H9 (cell line): ENCODE results near the gene MTX3. TPM values are rescaled to one million over a fixed set of nuclear protein-coding genes. Genes with fewer than 3 reads are reported as not detected.

Experiments used
- DNase-seq: peaks from one replicate; pipeline ENCODE4 v3.0.0-alpha.2; 2017
- H2AFZ ChIP-seq: one replicate; pipeline ENCODE4 v1.6.1; 2013; ENCODE audit warnings: mild to moderate bottlenecking, low read length, control low read depth, moderate library complexity
- H2AK5ac ChIP-seq: 2 replicates; pipeline ENCODE4 v1.6.1; 2013; ENCODE audit warnings: low read length, control low read depth, mixed read lengths; ENCODE audit not compliant: insufficient read length
- H2BK120ac ChIP-seq: one replicate; pipeline ENCODE4 v1.6.1; 2013; ENCODE audit warnings: low read depth, mild to moderate bottlenecking, low read length, control low read depth, inconsistent platforms; ENCODE audit not compliant: poor library complexity, severe bottlenecking
- H2BK12ac ChIP-seq: 2 replicates; pipeline ENCODE4 v1.6.1; 2013; ENCODE audit warnings: low read length, control low read depth, mixed read lengths, low read depth; ENCODE audit not compliant: insufficient read length
- H2BK15ac ChIP-seq: 2 replicates; pipeline ENCODE4 v1.6.1; 2013; ENCODE audit warnings: low read depth, low read length, control low read depth
- H2BK20ac ChIP-seq: one replicate; pipeline ENCODE4 v1.6.1; 2013; ENCODE audit warnings: low read depth, mild to moderate bottlenecking, low read length, control low read depth, inconsistent platforms; ENCODE audit not compliant: poor library complexity, severe bottlenecking
- H2BK5ac ChIP-seq: 2 replicates; pipeline ENCODE4 v1.6.1; 2013; ENCODE audit warnings: low read length, control low read depth, mixed read lengths; ENCODE audit not compliant: insufficient read length
- H3K14ac ChIP-seq: 2 replicates; pipeline ENCODE4 v1.6.1; 2013; ENCODE audit warnings: low read length, control low read depth; ENCODE audit not compliant: insufficient read depth
- H3K18ac ChIP-seq: 2 replicates; pipeline ENCODE4 v1.6.1; 2013; ENCODE audit warnings: low read depth, mild to moderate bottlenecking, mixed read lengths, low read length, control low read depth; ENCODE audit not compliant: insufficient read length
- H3K23ac ChIP-seq: 2 replicates; pipeline ENCODE4 v1.6.1; 2013; ENCODE audit warnings: low read length, control low read depth, mixed read lengths, low read depth; ENCODE audit not compliant: insufficient read length
- H3K23me2 ChIP-seq: 2 replicates; pipeline ENCODE4 v1.6.1; 2013; ENCODE audit warnings: low read depth, mild to moderate bottlenecking, mixed read lengths, low read length, control low read depth; ENCODE audit not compliant: insufficient read length, poor library complexity, severe bottlenecking
- H3K27ac ChIP-seq: 2 replicates; pipeline ENCODE4 v1.5.1; 2013; ENCODE audit warnings: low read length, control low read depth, mixed read lengths, low read depth; ENCODE audit not compliant: insufficient read length
- H3K27me3 ChIP-seq: 2 replicates; pipeline ENCODE4 v1.6.1; 2013; ENCODE audit warnings: low read length, control low read depth, inconsistent platforms; ENCODE audit not compliant: insufficient read depth
- H3K4ac ChIP-seq: 2 replicates; pipeline ENCODE4 v1.6.1; 2013; ENCODE audit warnings: low read depth, mild to moderate bottlenecking, control low read depth, inconsistent platforms, low read length, moderate library complexity
- H3K4me1 ChIP-seq: 2 replicates; pipeline ENCODE4 v1.6.1; 2013; ENCODE audit warnings: low read length, control low read depth, inconsistent platforms; ENCODE audit not compliant: insufficient read depth
- H3K4me2 ChIP-seq: 2 replicates; pipeline ENCODE4 v1.6.1; 2013; ENCODE audit warnings: low read length, control low read depth, mixed read lengths; ENCODE audit not compliant: insufficient read length, insufficient read depth
- H3K56ac ChIP-seq: 2 replicates; pipeline ENCODE4 v1.6.1; 2013; ENCODE audit warnings: low read depth, mild to moderate bottlenecking, mixed read lengths, low read length, control low read depth; ENCODE audit not compliant: insufficient read length
- H3K79me1 ChIP-seq: 2 replicates; pipeline ENCODE4 v1.6.1; 2013; ENCODE audit warnings: low read depth, mild to moderate bottlenecking, moderate library complexity, low read length, control low read depth, inconsistent platforms; ENCODE audit not compliant: insufficient read depth, poor library complexity, severe bottlenecking
- H3K79me2 ChIP-seq: 2 replicates; pipeline ENCODE4 v1.6.1; 2013; ENCODE audit warnings: low read length, control low read depth, inconsistent platforms; ENCODE audit not compliant: insufficient read depth
- H3K9ac ChIP-seq: 2 replicates; pipeline ENCODE4 v1.6.1; 2013; ENCODE audit warnings: low read length, control low read depth, mixed read lengths; ENCODE audit not compliant: insufficient read length; ENCODE audit errors: extremely low read depth
- H3K9me3 ChIP-seq: one replicate; pipeline ENCODE4 v1.6.1; 2013; ENCODE audit warnings: low read depth, low read length, inconsistent platforms; ENCODE audit not compliant: control insufficient read depth
- H3T11ph ChIP-seq: one replicate; pipeline ENCODE4 v1.6.1; 2013; ENCODE audit warnings: mild to moderate bottlenecking, low read length, control low read depth, inconsistent platforms
- H4K20me1 ChIP-seq: one replicate; pipeline ENCODE4 v1.6.1; 2013; ENCODE audit not compliant: control insufficient read depth, insufficient read length, insufficient read depth
- H4K5ac ChIP-seq: 2 replicates; pipeline ENCODE4 v1.6.1; 2013; ENCODE audit warnings: low read depth, mild to moderate bottlenecking, mixed read lengths, low read length, control low read depth; ENCODE audit not compliant: insufficient read length
- H4K8ac ChIP-seq: replicated peaks from 2 replicates; pipeline ENCODE4 v1.6.1; 2013; ENCODE audit warnings: low read length, control low read depth, mixed read lengths, low read depth; ENCODE audit not compliant: insufficient read length
- H4K91ac ChIP-seq: 2 replicates; pipeline ENCODE4 v1.6.1; 2013; ENCODE audit warnings: low read depth, mild to moderate bottlenecking, moderate library complexity, mixed read lengths, low read length, control low read depth; ENCODE audit not compliant: insufficient read length
- H3K27ac Mint-ChIP-seq, 3 experiments: 2 replicates in 2 of 3; 3 replicates in 1 of 3; pipeline ENCODE4 v1.8.0; 2020 to 2021; ENCODE audit warnings: mixed read lengths in 3 of 3, mild to moderate bottlenecking in 1 of 3, moderate library complexity in 1 of 3
- H3K27me3 Mint-ChIP-seq: 2 replicates; pipeline ENCODE4 v1.8.0; 2021; ENCODE audit warnings: low read depth, mild to moderate bottlenecking, moderate library complexity, mixed read lengths
- H3K36me3 Mint-ChIP-seq, 3 experiments: 2 replicates in 2 of 3; 3 replicates in 1 of 3; pipeline ENCODE4 v1.8.0; 2020 to 2021; ENCODE audit warnings: low read depth in 3 of 3, mixed read lengths in 3 of 3; ENCODE audit not compliant: insufficient read depth in 1 of 3
- H3K4me1 Mint-ChIP-seq, 2 experiments: 2 replicates each; pipeline ENCODE4 v1.8.0; 2020; ENCODE audit warnings: mixed read lengths in 2 of 2
- H3K4me3 Mint-ChIP-seq, 2 experiments: 2 replicates in 1 of 2; 3 replicates in 1 of 2; pipeline ENCODE4 v1.8.0; 2020 to 2021; ENCODE audit warnings: mild to moderate bottlenecking in 2 of 2, mixed read lengths in 2 of 2, moderate library complexity in 1 of 2
- H3K9me3 Mint-ChIP-seq, 2 experiments: 2 replicates in 1 of 2; 3 replicates in 1 of 2; pipeline ENCODE4 v1.8.0; 2020; ENCODE audit warnings: mild to moderate bottlenecking in 2 of 2, mixed read lengths in 2 of 2, moderate library complexity in 1 of 2
- CTCF ChIP-seq: fragments of 200-600 bp; sonication (generic); conservative IDR thresholded peaks from 3 replicates; pipeline ENCODE4 v1.8.0; 2021; ENCODE audit warnings: antibody characterized with exemption, mild to moderate bottlenecking
- WGBS: extraction: QIAGEN DNeasy Blood & Tissue Kit; methylation state at CpG from one replicate; pipeline ENCODE4 v1.1.7; 2013; ENCODE audit warnings: missing lambda C conversion rate, low lambda C conversion rate, mixed read lengths; ENCODE audit not compliant: insufficient read length; ENCODE audit errors: extremely low coverage; 5-methylcytosine and 5-hydroxymethylcytosine counted together
- total RNA-seq: library from RNA; stranded (reverse); gene quantifications from 2 replicates; pipeline ENCODE4 v1.2.1, GENCODE V29; 2021

Gene MTX3
- total RNA-seq, 1 experiment from 2014 or later, result 24.1 TPM

- Mint-ChIP-seq H3K27ac (peak overlapping the region in 1 of 3 experiments; percentile 37; a peak in 2 of 7 replicates), H3K4me1 (peaks cover 0 to 14% of the 10 kb centered on the region in 2 experiments; a peak in 3 of 4 replicates), H3K4me3 (no peak overlapping the region), H3K27me3 (peaks cover 3% of the 10 kb centered on the region; the same call in 1 of the 2 replicates), H3K9me3 (no peaks in the 10 kb centered on the region), H3K36me3 (peaks cover 0 to 25% (median 23%) of the 10 kb centered on the region in 3 experiments; a peak in 5 of 7 replicates)
- no peak for DNase-seq
- H4K5ac ChIP-seq, result no peak overlapping the region
- H2BK120ac ChIP-seq, result no peak overlapping the region
- H3K56ac ChIP-seq, result no peak overlapping the region
- H3K27me3 ChIP-seq, result no peaks in the 10 kb centered on the region
- no peak overlapping the region for H2BK5ac ChIP-seq
- H2BK12ac ChIP-seq, result no peak overlapping the region
- no peak overlapping the region for H3K9ac ChIP-seq
- H3K4me2 ChIP-seq, result no peak overlapping the region
- H3K4me1 ChIP-seq, result peaks cover 3% of the 10 kb centered on the region; the same call in 1 of the 2 replicates
- WGBS, result no CpG with 5 or more reads among the region's 3 CpGs
- no peak overlapping the region for H3K14ac ChIP-seq
- H3K23ac ChIP-seq, result no peak overlapping the region
- TF ChIP-seq CTCF, result no peak
- H3T11ph ChIP-seq, result no peak overlapping the region
- H2AFZ ChIP-seq, result no peak overlapping the region
- no peaks in the 10 kb centered on the region for H3K23me2 ChIP-seq
- no peaks in the 10 kb centered on the region for H3K79me1 ChIP-seq
- H3K79me2 ChIP-seq, result no peaks in the 10 kb centered on the region
- no peak overlapping the region for H3K18ac ChIP-seq
- H3K4ac ChIP-seq, result no peak overlapping the region
- no peak overlapping the region for H3K27ac ChIP-seq
- no peak overlapping the region for H2AK5ac ChIP-seq
- no peak overlapping the region for H2BK15ac ChIP-seq
- H4K8ac ChIP-seq, result no peak overlapping the region
- H4K20me1 ChIP-seq, result no peaks in the 10 kb centered on the region
- H2BK20ac ChIP-seq, result no peak overlapping the region
- H3K9me3 ChIP-seq, result no peaks in the 10 kb centered on the region
- H4K91ac ChIP-seq, result no peak overlapping the region
These were observed 17.1 kb downstream of the MTX3 start for GRCh38 chr5:79973996-79974395.
